Adipose tissue (tissue), 3 donors: ENCODE measurements around the gene MFSD12. TPM values are rescaled to one million over a fixed set of nuclear protein-coding genes. Genes with fewer than 3 reads are reported as not detected.
"Not testable (repeated sequence)": the region's sequence is repeated elsewhere in the genome, so short reads cannot be mapped to it uniquely, and the experiment has no call there.

Source experiments
- H3K27ac ChIP-seq: one replicate; pipeline ENCODE4 v1.5.1; 2013; ENCODE audit warnings: low read depth, low read length
- WGBS, 3 donors: extraction: QIAGEN DNeasy Blood & Tissue Kit; methylation state at CpG; one replicate each; pipeline ENCODE4 v1.1.7; 2013; 5-methylcytosine and 5-hydroxymethylcytosine counted together
- polyA plus RNA-seq, 3 donors: library from polyadenylated mRNA; stranded (reverse); fragments of 200-250 nt; gene quantifications; one replicate each; pipeline ENCODE4 v1.2.3, GENCODE V29; 2013
- donor health status: healthy with polysubstance abuse.
- donor health status: Bipolar disorder and iron deficiency.
- donor health status: healthy.

Gene MFSD12
- polyA plus RNA-seq, 3 donors = 26.3 to 32.9 (median 31.8) TPM

DNA sequence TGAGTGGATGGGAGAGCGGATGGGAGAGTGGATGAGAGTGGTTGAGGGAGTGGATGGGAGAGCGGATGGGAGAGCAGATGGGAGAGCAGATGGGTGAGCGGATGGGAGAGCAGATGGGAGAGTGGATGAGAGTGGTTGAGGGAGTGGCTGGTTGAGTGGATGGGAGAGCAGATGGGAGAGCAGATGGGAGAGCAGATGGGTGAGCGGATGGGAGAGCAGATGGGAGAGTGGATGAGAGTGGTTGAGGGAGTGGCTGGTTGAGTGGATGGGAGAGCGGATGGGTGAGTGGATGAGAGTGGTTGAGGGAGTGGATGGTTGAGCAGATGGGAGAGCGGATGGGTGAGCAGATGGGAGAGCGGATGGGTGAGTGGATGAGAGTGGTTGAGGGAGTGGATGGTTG lies 28.1 kb downstream of the MFSD12 start:
- 97 to 100% (median 99%) methylated on average over 7 of the region's 7 CpGs for WGBS, 3 donors
- not testable (repeated sequence) for H3K27ac ChIP-seq

DNA sequence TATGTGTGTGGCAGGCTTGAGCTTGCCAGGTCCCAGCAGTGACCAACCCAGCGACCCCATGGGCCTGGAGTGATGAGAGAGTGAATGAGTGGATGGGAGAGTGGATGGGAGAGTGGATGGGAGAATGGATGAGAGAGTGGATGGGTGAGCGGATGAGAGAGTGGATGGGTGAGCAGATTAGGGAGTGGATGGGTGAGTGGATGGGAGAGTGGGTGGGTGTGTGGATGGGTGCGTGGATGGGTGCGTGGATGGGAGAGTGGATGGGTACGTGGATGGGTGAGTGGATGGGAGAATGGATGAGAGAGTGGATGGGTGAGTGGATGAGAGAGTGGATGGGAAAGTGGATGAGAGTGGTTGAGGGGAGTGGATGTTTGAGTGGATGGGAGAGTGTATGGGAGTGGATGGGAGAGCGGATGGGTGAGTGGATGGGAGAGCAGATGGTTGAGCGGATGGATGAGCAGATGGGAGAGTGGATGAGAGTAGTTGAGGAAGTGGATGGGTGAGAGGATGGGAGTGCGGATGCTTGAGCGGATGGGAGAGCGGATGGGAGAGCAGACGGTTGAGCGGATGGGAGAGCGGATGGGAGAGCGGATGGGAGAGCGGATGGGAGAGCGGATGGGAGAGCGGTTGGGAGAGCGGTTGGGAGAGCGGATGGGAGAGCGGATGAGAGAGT lies 28.7 kb downstream of the MFSD12 start:
- 93 to 99% (median 97%) methylated on average over 20 of the region's 20 CpGs for WGBS, 3 donors
- H3K27ac ChIP-seq = no peak overlapping the region

DNA sequence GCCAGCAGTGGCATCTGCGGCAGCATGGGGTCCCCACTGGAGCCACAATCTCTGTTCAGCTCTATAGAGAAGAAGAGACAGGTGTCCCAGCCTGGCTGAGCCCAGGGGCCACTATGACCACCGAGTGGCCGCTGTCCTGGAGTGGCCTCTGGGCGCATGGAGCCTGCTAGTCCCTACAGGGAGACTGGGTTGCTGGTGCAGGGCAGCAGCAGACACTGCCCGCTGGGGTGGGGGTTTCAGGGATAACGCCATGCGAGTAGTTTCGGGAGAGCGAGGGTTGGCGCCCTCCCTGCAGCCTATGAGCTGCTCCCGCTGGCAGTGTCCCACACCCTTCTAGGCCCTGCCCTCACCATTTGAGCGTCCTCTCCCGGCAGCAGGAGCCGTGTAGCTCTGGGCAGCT lies 29.3 kb downstream of the MFSD12 start:
- H3K27ac ChIP-seq = no peak overlapping the region
- WGBS, 3 donors = 97 to 98% (median 97%) methylated on average over 14 of the region's 14 CpGs

DNA sequence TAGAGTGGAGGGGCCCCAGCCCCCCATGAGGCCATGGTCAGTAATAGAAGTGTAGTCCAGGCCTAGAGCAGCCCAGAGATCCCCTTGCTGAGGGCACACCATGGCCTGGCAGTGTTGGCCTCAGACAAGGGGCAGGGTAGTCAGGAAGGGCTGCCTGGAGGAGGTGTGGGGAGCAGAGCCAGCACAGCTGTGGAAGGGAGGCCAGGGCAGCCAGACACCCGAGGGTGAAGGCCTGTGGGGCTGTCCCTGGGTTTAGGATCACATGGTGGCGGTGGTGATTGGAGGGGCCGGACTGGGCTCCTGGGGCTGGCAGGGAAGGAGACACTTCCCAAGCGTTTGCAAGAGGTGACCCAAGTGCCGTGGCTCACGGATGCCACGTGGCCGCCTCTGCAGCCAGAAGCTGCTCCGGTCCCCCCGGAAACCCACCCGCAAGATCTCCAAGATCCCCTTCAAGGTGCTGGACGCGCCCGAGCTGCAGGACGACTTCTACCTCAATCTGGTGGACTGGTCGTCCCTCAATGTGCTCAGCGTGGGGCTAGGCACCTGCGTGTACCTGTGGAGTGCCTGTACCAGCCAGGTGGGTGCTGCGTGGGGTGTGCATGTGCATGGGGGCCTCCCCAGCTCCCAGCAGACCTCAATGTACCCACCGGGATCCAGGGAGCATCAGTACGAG lies 30.0 kb downstream of the MFSD12 start:
- 96 to 97% (median 97%) methylated on average over 21 of the region's 21 CpGs for whole genome bisulfite sequencing, 3 donors
- no peak overlapping the region for H3K27ac ChIP-seq

DNA sequence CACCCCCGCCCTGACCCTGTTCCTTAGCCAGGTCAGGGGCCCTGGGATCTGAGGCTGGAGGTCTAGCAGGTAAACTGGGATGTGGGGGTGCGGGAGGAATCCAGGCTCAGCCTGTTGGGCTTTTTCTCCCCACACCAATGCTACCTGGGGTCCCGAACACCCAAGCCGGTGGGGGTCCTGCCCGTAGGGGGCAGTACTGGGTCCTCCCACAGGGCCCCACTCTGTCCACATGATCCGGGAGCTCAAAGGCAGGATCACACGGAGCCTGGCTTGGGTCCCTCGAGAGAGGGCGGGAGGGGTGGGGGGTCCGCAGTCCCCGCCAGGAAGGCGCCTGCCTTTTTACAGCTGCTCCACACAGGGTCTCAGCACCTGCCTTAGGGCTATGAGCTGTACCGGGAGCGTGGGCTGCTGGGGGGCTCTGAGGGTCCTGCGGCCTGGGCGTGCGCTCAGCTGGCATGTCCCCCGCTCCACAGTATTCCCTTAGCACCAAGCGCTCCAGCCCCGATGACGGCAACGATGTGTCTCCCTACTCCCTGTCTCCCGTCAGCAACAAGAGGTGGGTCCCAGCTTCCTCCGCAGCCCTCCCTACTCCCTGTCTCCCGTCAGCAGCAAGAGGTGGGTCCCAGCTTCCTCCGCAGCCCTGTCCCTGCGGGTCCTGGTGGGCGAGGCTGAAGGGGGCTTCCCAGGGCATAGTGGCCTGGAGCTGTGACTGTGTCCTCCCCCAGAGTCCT lies 30.7 kb downstream of the MFSD12 start:
- WGBS, 3 donors = 89 to 96% (median 95%) methylated on average over 28 of the region's 28 CpGs
- H3K27ac ChIP-seq = no peak overlapping the region

DNA sequence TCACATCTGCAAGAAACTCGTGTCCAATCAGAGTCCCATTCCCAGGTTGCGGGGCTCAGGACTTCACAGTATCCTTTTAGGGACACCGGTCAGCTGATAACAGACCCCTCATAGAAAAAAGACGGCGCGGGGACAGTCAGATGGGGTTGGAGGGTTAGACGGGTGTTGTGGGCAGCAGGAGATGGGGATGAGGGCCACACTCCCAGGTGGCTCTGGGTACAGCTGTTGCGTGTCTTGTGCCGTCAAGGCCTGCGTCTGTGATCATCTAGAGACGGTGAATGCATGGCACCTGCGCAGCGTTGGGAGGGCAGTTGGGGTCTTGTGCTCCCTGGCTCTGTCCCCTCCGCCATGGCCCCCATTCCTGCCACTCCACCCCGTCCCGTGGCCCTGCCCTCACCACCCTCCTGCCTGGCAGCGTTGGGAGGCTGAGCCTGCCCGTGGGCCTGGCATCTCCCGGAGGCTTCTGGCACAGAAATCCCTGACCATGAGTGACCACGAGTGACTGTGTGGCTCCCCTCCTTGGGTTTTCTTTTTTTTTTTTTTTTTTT lies 32.4 kb downstream of the MFSD12 start:
- H3K27ac ChIP-seq = no peak overlapping the region
- WGBS, 3 donors = 91 to 96% (median 94%) methylated on average over 20 of the region's 20 CpGs

DNA sequence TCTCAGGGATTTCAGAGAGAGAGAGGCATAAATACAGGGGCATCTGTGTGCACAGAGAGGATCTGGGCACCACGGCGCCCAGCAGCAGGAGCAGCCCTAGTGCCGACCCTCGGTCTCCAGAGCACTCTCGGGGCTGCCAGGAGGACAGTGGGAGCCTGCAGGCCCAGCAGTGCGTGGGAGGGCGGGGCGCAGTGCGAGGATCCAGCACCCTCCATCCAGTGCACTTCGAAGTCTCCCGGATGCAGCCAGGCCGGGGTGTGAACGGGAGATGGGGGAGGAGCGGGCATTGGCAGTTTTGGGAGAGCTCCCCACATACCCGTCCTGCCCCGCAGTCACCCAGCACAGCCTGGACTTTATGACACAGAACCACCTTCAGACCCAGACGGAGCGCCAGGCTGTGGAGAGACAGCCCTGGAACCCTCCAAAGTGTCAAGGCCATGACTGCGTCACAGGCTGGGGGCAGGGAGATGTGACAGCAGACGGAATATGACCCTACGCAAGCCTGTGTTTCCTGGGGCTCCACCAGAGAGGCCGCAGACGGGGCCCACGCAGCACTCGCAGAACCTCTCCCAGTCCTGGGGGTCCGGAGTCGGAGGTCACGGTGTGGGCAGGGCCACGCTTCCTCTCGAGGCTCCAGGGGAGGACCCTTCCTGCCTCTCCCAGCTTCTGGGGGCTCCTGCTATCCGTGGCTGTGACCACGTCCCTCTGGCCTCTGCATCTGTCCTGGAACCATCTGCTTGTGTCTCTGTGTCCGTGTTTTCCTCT lies 33.1 kb downstream of the MFSD12 start:
- WGBS, 3 donors = 93 to 94% (median 93%) methylated on average over 33 of the region's 33 CpGs
- no peak overlapping the region for H3K27ac ChIP-seq

DNA sequence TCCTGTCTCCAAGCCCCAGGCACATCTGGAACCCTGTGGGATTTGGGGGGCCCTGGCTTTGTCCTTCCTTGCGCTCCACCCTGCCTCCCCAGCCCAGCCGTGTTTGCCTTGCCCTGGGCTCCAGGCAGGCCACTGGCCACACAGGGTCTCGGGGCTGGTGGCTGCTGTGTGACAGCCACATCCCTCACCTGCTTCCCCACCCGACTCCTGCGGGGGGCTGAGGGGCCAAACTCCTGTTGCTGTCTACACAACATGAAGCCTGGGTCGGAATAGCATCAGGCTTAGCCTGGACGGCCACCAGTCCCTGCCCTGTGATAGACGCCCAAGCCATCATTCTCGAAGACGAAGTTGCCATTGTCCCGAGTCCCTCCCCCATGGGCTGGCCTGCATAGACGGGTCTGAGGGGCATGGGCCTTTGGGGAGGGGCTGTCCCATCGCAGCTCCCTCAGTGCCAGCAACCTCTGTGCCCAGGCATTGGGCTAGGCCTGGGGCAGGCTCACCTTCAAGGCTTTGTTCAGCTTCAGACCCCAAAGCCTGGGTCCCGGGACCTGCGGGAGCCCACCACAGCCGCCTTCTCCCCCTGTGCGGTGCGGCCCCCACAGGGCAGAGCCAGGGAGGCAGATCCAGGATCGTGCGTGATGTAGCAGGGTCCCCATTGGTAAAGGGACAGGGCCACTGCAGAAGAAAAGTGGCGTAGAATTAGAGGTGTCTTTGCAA lies 33.9 kb downstream of the MFSD12 start:
- WGBS, 3 donors = 88 to 95% (median 92%) methylated on average over 21 of the region's 21 CpGs
- no peak overlapping the region for H3K27ac ChIP-seq

DNA sequence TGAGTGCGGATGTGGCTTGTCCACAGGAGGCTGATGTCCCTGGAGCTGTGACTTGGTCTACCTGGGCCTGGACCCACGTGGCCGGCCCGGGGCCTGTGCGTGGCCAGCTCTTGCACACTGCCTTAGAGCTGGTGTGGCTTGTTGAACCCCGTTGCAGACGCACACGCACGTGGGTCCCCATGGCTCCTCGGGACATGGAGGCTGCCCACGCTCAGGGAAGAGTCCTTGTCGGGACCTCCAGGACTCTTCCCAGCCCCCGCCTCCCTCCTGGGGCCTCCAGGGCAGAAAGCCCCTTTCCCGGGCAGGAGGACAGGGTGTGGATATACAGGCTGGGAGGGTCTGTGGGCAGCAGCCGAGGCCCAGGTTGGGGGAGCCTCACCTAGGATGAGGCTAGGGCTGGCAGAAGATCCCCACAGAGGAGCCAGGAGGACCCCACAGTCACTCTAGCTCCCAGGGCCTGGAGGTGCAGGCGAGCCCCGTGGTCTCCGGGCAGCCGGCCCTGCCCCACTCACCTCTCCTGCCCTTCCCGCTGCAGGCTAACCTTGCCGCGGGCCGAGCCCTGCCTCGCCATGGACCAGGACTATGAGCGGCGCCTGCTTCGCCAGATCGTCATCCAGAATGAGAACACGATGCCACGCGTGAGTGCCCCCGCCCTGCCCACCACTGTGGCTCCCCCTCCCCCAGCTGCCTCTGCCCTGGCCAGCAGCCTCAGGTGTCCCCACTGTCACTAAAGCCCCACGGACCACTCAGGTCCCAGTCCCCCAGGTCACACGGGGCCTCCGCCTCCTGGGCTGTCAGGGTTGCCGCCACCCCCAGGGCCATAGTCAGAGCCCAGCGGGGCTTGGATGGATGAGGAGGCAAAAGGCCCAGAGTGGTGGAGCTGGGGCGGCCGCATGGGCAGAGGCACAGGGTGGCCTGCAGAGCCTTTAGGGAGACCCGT lies 34.7 kb downstream of the MFSD12 start:
- H3K27ac ChIP-seq = no peak overlapping the region
- 92 to 95% (median 94%) methylated on average over 40 of the region's 40 CpGs for WGBS, 3 donors

DNA sequence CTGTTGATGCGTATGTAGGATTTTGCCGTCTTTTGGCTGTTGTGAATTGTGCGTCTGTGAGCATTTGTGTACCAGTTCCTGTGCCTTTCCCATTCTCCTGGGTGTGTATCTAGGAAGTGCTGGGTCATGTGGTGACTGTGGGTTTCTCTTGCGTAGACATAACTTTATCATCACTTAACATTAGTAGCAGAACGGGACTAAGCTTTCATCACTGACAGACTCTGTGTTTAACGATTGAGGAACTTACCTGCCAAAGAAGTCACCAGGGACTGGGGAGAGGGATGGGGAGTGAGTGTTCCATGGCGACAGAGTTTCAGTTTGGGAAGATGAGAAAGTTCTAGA lies 36.3 kb downstream of the MFSD12 start:
- H3K27ac ChIP-seq = no peak overlapping the region
- WGBS, 3 donors = 70 to 84% (median 77%) methylated on average over 7 of the region's 7 CpGs

DNA sequence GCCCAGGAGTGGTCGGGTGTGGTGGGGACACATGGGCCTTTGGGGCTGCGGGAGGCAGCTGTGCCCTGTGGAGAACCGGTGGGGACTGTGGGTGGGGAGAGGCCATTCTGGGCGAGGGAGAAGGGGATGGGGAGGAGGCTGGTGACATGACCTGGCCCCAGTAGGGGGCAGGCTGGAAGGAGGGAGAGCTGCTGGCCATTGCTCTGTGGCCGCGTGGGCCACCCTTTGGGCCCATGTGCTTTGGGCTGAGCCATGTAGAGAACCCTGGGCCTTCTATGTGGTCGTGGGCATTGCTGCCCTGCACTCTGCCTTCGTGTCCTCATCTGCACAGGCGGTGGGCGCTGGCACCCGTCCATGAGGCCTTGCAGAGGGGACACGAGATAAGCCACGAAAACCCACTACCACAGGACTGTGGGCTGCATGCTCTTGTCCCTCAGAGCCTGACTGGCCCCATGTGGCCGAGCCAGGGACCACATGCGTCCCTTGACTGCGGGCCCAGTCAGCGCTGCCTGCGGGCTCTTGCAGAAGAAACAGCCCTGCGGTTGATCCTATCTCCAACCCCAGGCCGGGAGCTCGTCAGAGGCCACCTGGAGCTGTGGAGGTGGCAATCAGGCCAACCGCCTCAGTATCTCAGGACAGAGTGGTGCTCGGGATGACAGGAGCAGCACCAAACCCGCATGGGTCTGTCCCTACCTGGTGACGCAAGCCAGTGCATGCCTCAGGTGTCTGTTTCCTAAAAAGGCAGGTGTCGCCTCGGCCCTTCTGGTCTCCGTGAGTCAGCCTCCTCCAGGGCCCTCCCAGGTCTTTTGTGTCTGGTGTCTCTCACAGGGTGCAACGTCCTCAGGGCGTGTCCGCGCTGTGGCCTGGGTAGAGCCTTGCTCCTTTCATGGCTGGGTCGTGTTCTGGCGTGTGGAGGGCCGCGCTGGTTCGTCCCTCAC lies 37.0 kb downstream of the MFSD12 start:
- no peak overlapping the region for H3K27ac ChIP-seq
- WGBS, 3 donors = 86 to 92% (median 89%) methylated on average over 35 to 37 of the region's 37 CpGs

DNA sequence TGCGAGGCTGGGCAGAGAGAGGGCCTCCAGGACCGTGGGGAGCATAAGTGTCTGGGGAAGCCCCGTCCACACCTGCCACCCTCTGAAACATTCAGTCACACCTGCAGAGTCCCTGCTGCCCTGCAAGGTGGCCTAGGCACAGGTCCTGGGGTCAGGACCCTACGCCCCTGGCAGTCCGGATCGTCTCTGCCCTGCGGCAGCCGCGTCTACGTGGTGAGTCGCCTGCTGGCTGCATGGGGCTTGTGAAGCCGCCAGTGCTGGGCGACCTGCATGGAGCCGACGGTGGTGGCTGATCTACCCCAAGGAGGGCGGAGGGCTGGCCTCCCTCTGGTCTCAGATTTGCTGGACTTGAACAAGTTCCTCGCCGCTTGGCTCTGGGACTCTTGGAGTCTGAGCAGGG lies 38.3 kb downstream of the MFSD12 start:
- 89 to 90% (median 89%) methylated on average over 18 of the region's 18 CpGs for WGBS, 3 donors
- no peak overlapping the region for H3K27ac ChIP-seq

DNA sequence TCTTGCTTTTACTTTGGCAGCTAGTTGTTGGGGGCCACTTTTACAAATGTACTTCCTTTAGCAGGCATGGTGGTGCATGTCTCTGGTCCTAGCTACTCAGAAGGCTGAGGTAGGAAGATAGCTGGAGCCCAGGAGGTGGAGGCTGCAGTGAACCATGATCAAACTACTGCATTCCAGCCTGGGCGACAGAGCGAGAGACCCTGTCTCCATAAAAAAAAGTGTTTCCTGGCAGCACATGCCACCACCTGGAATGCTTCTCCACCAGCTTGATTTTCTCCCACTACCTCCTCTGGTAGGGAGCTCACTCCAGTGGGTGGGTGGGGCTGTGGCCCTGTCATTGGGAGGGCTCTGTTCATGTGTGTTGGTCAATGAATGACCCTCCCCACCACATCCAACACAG lies 38.7 kb downstream of the MFSD12 start:
- H3K27ac ChIP-seq = no peak overlapping the region
- 33 to 97% (median 92%) methylated on average over 2 of the region's 2 CpGs for WGBS, 3 donors

DNA sequence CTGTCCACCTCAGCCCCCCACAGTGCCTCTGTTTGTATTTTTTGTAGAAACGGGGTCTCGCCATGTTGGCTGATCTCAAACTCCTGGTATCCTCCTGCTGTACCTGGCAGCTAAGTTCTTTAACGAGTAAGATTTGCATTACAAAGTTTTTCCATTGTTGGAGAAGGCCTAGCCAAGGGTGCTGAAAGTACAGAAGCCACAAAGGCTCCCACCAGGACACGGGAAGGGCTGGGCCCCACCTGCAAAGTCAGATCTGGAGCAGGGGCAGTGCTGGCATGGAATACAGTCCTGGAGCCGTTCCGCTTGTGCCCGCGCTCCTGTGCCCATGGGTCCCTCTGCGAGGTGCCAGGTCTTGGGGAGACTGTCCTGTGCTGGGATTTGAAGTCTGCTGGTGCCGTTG lies 39.1 kb downstream of the MFSD12 start:
- no peak overlapping the region for H3K27ac ChIP-seq
- 80 to 91% (median 85%) methylated on average over 10 of the region's 10 CpGs for WGBS, 3 donors

DNA sequence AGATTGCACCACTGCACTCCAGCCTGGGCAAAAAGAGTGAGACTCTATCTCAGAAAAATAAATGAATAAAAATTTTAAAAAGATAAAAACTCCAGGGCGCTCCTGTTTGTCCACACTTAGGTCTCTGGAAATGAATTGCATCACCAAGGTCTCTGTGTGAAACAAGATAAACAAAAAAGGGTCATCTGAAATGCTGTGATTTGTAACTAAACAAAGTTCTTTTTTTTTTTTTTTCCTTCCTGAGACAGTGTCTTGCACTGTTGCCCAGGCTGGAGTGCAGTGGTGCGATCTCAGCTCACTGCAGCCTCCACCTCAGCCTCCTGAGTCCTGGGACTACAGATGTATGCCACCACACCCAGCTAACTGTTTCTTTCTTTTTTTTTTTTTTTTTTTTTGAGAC lies 39.7 kb downstream of the MFSD12 start:
- WGBS, 3 donors = 80 to 91% (median 91%) methylated on average over 2 of the region's 2 CpGs
- no peak overlapping the region for H3K27ac ChIP-seq

DNA sequence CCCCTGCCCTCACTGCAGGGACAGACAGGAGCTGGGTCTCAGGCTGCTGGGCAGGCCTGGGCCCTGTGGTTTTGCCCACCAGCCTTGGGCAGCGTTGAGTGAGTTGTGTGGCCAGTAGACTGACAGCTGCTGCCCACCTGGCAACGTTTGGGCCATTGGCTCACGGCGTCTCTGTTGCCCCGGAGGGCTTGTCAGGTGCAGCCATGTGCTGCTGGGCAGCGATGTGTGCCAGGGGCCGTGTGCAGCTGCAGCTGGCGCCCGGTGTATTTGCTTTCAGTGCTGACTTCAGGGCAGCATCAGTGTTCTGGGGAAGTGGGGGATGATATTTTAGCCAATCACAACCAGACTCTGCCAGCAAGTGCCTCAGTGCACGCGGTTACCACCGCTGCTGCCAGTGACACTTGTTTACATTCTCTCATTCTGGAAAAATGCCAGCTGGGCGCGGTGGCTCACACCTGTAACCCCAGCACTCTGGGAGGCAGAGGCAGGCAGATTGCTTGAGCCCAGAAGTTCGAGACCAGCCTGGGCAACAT lies 40.6 kb downstream of the MFSD12 start:
- WGBS, 3 donors = 38 to 77% (median 70%) methylated on average over 15 of the region's 15 CpGs
- H3K27ac ChIP-seq = no peak overlapping the region
